HUES6 (cell line): ENCODE measurements around the gene HPRT1.
"Not testable (repeated sequence)": the region's sequence is repeated elsewhere in the genome, so short reads cannot be mapped to it uniquely, and the experiment has no call there.

Experiments used
- H3K27ac ChIP-seq: 2 replicates; pipeline ENCODE4 v1.7.0; 2013; ENCODE audit warnings: low read depth, mild to moderate bottlenecking, low read length, inconsistent platforms
- H3K27me3 ChIP-seq: 2 replicates; pipeline ENCODE4 v1.6.1; 2013; ENCODE audit warnings: low read length; ENCODE audit not compliant: control insufficient read depth, insufficient read depth
- H3K36me3 ChIP-seq: 2 replicates; pipeline ENCODE4 v1.6.1; 2013; ENCODE audit warnings: low read length; ENCODE audit not compliant: control insufficient read depth, insufficient read depth
- H3K4me1 ChIP-seq: 2 replicates; pipeline ENCODE4 v1.6.1; 2013; ENCODE audit warnings: low read length; ENCODE audit not compliant: control insufficient read depth, insufficient read depth
- H3K4me3 ChIP-seq: 2 replicates; pipeline ENCODE4 v1.5.1; 2013; ENCODE audit warnings: low read depth, low read length
- H3K9ac ChIP-seq: one replicate; pipeline ENCODE4 v1.6.1; 2013; ENCODE audit warnings: mild to moderate bottlenecking, low read length
- H3K9me3 ChIP-seq: 2 replicates; pipeline ENCODE4 v1.6.1; 2013; ENCODE audit warnings: low read depth, low read length; ENCODE audit not compliant: control insufficient read depth, insufficient read depth

HPRT1 gene

DNA sequence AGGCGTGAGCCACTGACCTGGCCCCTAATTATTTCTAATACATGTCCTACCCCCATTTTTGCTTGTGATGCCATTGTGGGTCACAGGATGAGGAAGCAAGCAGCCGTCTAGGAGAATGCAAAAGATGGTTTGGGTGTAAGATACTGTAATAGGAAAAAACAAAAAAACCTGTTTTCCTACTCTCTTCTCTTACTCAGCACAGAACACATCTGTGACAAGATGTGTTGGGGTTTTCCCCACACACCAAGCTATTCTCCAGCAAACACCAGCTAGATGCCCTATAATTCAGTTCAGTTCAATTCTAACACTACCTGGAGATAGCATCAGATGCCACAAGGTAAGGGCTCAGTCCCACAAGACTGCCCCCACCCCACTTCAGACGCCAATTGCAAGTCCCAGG lies 15.3 kb upstream of the HPRT1 start:
- H3K9ac ChIP-seq: no peak overlapping the region
- no peaks in the 10 kb centered on the region for H3K4me1 ChIP-seq
- H3K27me3 ChIP-seq: no peaks in the 10 kb centered on the region; the same call in 1 of the 2 replicates
- no peaks in the 10 kb centered on the region for H3K36me3 ChIP-seq
- H3K9me3 ChIP-seq: no peaks in the 10 kb centered on the region
- H3K4me3 ChIP-seq: no peak overlapping the region
- H3K27ac ChIP-seq: no peak overlapping the region

DNA sequence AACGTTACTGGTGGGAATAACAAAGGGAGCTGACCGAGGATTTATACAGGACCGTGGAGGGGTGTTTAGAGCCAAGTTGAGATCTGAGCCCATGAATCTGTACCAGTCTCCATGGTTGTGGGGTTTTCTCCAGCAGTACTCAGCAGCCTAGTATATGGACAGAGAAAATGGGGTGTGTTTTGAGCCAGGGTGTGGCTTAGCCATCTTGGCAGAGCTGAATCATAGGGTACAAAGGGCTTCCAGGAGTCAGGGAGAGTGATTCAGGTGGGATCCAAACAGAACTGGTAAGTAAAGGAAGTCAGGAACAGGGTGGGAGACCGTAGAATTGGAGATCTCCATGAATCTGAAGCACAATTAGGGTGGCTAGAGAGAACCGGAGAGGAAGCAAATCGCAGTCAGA lies 7.4 kb upstream of the HPRT1 start:
- Histone ChIP-seq H3K27ac (no peak overlapping the region), H3K4me3 (no peak overlapping the region), H3K27me3 (no peaks in the 10 kb centered on the region), H3K4me1 (no peaks in the 10 kb centered on the region), H3K36me3 (no peaks in the 10 kb centered on the region), H3K9ac (no peak overlapping the region), H3K9me3 (no peaks in the 10 kb centered on the region)

DNA sequence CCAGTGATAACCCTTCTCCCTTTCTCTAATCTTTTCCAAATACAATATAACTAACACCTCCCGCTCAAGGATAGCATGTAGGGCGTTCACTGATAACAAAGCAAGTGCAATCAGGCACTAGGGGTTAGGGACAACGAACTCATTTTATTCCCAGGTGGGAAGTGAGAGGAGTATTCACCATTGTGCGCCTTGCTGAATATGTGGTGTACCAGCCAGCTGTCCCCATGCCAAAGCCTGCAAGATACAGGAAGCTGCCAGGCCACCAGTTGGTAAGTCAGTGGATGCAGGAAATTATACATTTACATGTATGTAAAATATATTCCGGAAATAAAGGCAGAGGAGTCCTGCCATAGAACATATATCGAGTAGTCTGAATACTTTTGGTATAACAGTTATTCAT lies 6.3 kb upstream of the HPRT1 start:
- H3K27ac ChIP-seq: no peak overlapping the region
- no peak overlapping the region for H3K9ac ChIP-seq
- no peak overlapping the region for H3K4me3 ChIP-seq
- no peaks in the 10 kb centered on the region for H3K36me3 ChIP-seq
- H3K4me1 ChIP-seq: no peaks in the 10 kb centered on the region
- no peaks in the 10 kb centered on the region for H3K9me3 ChIP-seq
- no peaks in the 10 kb centered on the region for H3K27me3 ChIP-seq

DNA sequence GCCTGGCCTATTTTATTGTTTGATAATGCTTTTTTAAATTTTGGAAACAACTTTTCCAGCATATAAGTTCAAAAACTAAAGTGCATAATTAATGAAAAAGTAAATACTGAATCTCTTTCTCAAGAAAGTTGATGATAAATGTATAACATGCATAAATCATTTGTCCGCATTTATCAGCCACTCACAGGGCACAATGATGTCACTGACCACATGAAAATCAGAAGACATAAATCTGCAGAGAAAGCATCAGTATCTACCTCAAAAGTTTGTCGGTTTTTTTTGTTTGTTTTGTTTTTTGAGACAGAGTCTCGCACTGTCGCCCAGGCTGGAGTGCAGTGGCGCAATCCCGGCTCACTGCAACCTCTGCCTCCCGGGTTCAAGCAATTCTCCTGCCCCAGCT lies 5.5 kb upstream of the HPRT1 start:
- Histone ChIP-seq H3K27me3 (no peaks in the 10 kb centered on the region), H3K4me3 (no peak overlapping the region), H3K36me3 (no peaks in the 10 kb centered on the region), H3K27ac (no peak overlapping the region), H3K4me1 (peaks cover 1% of the 10 kb centered on the region; the same call in 1 of the 2 replicates), H3K9me3 (no peaks in the 10 kb centered on the region), H3K9ac (no peak overlapping the region)

DNA sequence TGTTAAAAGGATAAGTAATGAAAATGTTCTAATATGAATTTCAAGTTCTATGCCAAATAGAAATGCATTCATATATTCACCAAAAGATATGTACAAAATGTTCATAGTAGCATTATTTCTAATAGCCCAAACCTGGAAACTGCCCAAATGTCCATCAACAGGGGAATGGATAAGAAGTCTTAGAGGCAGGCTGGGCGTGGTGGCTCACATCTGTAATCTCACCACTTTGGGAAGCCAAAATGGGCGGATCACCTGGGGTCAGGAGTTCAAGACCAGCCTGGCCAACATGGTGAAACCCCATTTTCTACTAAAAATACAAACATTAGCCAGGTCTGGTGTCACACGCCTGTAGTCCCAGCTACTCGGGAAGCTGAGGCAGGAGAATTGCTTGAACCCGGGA lies 2.3 kb upstream of the HPRT1 start:
- Histone ChIP-seq H3K9me3 (no peaks in the 10 kb centered on the region), H3K4me1 (peaks cover 10% of the 10 kb centered on the region; the same call in 1 of the 2 replicates), H3K27me3 (no peaks in the 10 kb centered on the region), H3K9ac (no peak overlapping the region), H3K36me3 (0 out of 2 replicates have a peak, but pooled peaks cover under 1% of the 10 kb centered on the region), H3K27ac (no peak overlapping the region), H3K4me3 (no peak overlapping the region)

DNA sequence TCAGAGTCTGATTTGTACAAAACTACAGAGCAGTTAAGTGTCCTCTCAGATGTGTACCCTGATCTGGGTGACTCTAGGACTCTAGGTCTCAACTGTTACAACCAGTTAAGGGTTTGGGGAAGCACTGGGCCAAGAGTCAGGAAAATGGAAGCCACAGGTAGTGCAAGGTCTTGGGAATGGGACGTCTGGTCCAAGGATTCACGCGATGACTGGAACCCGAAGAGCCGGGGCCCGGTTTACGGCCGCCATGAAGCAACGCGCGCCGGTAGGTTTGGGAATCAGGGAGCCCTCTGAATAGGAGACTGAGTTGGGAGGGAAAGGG lies 321 bp upstream of the HPRT1 start:
- no peaks in the 10 kb centered on the region for H3K9me3 ChIP-seq
- H3K27me3 ChIP-seq: no peaks in the 10 kb centered on the region
- peaks cover 4% of the 10 kb centered on the region; the same call in 1 of the 2 replicates for H3K36me3 ChIP-seq
- peaks cover 17% of the 10 kb centered on the region; the same call in 1 of the 2 replicates for H3K4me1 ChIP-seq
- H3K27ac ChIP-seq: no peak overlapping the region
- peak overlapping the region; percentile 75 for H3K9ac ChIP-seq
- peak overlapping the region; percentile 55 for H3K4me3 ChIP-seq

DNA sequence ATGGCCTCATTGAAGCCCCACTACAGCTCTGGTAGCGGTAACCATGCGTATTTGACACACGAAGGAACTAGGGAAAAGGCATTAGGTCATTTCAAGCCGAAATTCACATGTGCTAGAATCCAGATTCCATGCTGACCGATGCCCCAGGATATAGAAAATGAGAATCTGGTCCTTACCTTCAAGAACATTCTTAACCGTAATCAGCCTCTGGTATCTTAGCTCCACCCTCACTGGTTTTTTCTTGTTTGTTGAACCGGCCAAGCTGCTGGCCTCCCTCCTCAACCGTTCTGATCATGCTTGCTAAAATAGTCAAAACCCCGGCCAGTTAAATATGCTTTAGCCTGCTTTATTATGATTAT lies 876 bp downstream of the HPRT1 start:
- H3K9ac ChIP-seq: peak overlapping the region; percentile 82
- H3K4me3 ChIP-seq: peak overlapping the region; percentile 55
- H3K27ac ChIP-seq: no peak overlapping the region
- H3K27me3 ChIP-seq: no peaks in the 10 kb centered on the region
- peaks cover 6% of the 10 kb centered on the region for H3K36me3 ChIP-seq
- peaks cover 17% of the 10 kb centered on the region; the same call in 1 of the 2 replicates for H3K4me1 ChIP-seq
- no peaks in the 10 kb centered on the region for H3K9me3 ChIP-seq

DNA sequence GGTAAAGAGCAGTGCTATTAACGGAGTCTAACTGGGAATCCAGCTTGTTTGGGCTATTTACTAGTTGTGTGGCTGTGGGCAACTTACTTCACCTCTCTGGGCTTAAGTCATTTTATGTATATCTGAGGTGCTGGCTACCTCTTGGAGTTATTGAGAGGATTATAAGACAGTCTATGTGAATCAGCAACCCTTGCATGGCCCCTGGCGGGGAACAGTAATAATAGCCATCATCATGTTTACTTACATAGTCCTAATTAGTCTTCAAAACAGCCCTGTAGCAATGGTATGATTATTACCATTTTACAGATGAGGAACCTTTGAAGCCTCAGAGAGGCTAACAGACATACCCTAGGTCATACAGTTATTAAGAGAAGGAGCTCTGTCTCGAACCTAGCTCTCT lies 1.5 kb downstream of the HPRT1 start:
- H3K27me3 ChIP-seq: no peaks in the 10 kb centered on the region
- H3K4me1 ChIP-seq: peaks cover 17% of the 10 kb centered on the region; the same call in 1 of the 2 replicates
- H3K27ac ChIP-seq: no peak overlapping the region
- no peaks in the 10 kb centered on the region for H3K9me3 ChIP-seq
- H3K9ac ChIP-seq: no peak overlapping the region
- peak overlapping the region; percentile 55 for H3K4me3 ChIP-seq
- H3K36me3 ChIP-seq: peaks cover 6% of the 10 kb centered on the region

DNA sequence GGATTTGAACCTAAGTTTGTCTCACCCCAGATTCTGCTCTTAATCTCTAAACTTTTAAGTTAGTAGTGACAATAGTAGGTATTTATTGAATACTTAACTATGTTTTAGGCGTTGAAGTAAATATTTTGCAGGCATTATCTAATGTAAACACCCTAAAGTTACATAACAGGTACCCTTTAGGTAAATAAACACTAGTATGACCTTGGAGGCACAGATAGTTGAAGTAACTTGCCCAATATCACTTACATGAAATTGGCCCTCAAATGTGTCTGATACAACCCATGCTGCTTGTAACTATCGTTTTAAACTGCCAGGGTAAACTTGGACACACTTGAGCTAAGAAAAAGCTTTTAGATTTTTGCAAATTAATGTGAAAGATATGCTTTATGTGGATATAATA lies 3.0 kb downstream of the HPRT1 start:
- Histone ChIP-seq H3K9ac (no peak overlapping the region), H3K36me3 (peaks cover 10% of the 10 kb centered on the region), H3K9me3 (no peaks in the 10 kb centered on the region), H3K27ac (no peak overlapping the region), H3K4me3 (no peak overlapping the region), H3K4me1 (peaks cover 17% of the 10 kb centered on the region; the same call in 1 of the 2 replicates), H3K27me3 (no peaks in the 10 kb centered on the region)

DNA sequence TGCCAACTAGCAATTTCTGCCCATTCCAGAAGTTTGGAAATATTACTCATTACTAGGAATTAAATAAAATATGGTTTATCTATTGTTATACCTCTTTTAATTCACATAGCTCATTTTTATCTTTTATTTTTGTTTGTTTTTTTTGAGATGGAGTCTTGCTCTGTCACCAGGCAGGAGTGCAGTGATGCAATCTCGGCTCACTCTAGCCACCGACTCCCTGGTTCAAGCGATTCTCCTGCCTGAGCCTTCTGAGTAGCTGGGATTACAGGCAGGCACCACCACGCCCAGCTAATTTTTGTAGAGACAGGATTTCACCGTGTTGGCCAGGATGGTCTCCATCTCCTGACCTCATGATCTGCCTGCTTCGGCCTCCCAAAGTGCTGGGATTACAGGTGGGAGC lies 4.5 kb downstream of the HPRT1 start:
- not testable (repeated sequence) for H3K9ac ChIP-seq, H3K27ac ChIP-seq, H3K9me3 ChIP-seq, H3K27me3 ChIP-seq, H3K4me3 ChIP-seq
- H3K4me1 ChIP-seq: peaks cover 17% of the 10 kb centered on the region; the same call in 1 of the 2 replicates
- H3K36me3 ChIP-seq: peaks cover 12% of the 10 kb centered on the region

DNA sequence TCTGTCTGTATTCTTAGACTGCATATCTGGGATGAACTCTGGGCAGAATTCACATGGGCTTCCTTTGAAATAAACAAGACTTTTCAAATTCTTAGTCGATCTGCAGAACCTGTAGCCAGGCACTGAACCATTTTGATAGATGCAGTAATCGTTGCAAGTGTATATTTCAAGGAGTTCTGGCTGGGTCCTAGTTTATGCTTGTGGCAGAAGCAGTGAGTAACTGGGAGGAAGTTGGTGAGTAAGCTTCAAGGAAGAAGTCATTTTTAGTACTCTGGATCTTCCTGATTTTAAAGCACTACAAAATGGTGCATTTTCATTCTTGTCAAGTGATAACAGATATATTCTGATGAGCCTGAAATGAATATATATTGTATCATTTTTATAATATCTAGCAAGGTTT lies 9.5 kb downstream of the HPRT1 start:
- Histone ChIP-seq H3K9ac (no peak overlapping the region), H3K4me1 (no peaks in the 10 kb centered on the region), H3K36me3 (peaks cover 23% of the 10 kb centered on the region), H3K27me3 (no peaks in the 10 kb centered on the region; the same call in 1 of the 2 replicates), H3K27ac (no peak overlapping the region), H3K9me3 (no peaks in the 10 kb centered on the region), H3K4me3 (no peak overlapping the region)

DNA sequence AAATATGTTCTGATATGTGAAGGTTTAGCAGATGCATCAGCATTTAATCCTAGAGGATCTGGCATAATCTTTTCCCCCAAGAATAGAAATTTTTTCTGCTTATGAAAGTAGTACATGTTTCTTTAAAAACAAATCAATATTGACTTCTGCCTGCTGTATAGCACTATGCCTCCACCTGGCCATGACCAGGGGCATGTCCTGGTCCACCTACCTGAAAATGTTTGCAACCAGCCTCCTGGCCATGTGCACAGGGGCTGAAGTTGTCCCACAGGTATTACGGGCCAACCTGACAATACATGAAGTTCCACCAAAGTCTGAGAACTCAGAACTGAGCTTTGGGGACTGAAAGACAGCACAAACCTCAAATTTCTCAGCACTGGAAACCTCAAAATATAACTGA lies 10.0 kb downstream of the HPRT1 start:
- no peak overlapping the region for H3K4me3 ChIP-seq
- no peaks in the 10 kb centered on the region; the same call in 1 of the 2 replicates for H3K27me3 ChIP-seq
- H3K36me3 ChIP-seq: peaks cover 25% of the 10 kb centered on the region
- H3K4me1 ChIP-seq: no peaks in the 10 kb centered on the region
- H3K9ac ChIP-seq: no peak overlapping the region
- H3K9me3 ChIP-seq: no peaks in the 10 kb centered on the region
- H3K27ac ChIP-seq: no peak overlapping the region
